H1 (cell line): ENCODE results near the gene TMEM163. TPM values are rescaled to one million over a fixed set of nuclear protein-coding genes. Genes with fewer than 3 reads are reported as not detected.

Experiments used
- CTCF ChIA-PET: fragments of 300-600 bp; sonication (Branson Sonifier 250); formaldehyde crosslinking; loops from one replicate; lab custom pipeline; 2021; ENCODE audit not compliant: partially characterized antibody; lab: Charles Lee
- POLR2A ChIA-PET: fragments of 300-600 bp; sonication (Branson Sonifier 250); formaldehyde crosslinking; loops from one replicate; lab custom pipeline; 2021; ENCODE audit warnings: inconsistent platforms; ENCODE audit not compliant: partially characterized antibody; lab: Charles Lee
- DNase-seq, 2 experiments: peaks; one replicate each; pipeline versions ENCODE4 v3.0.0 to v3.0.0-alpha.2; 2010 to 2022; ENCODE audit warnings: low spot score in 2 of 2, low read depth in 1 of 2, mixed read lengths in 1 of 2
- FAIRE-seq: peaks from 2 replicates; lab custom pipeline; 2011; peaks lifted over from hg19 to GRCh38; lab: Jason Lieb, UNC
- H2AFZ ChIP-seq: 2 replicates; pipeline ENCODE4 v1.8.1; 2012; ENCODE audit warnings: low read length, inconsistent platforms
- H2AK5ac ChIP-seq: 2 replicates; pipeline ENCODE4 v1.6.1; 2013; ENCODE audit warnings: low read depth, low read length
- H2BK120ac ChIP-seq: replicated peaks from 2 replicates; pipeline ENCODE3; 2013; ENCODE audit warnings: low read depth, low read length, inconsistent platforms
- H2BK12ac ChIP-seq: 2 replicates; pipeline ENCODE4 v1.6.1; 2013; ENCODE audit warnings: low read depth, low read length
- H2BK15ac ChIP-seq: 2 replicates; pipeline ENCODE4 v1.6.1; 2013; ENCODE audit warnings: low read length
- H2BK20ac ChIP-seq: 2 replicates; pipeline ENCODE4 v1.6.1; 2013; ENCODE audit warnings: low read length
- H2BK5ac ChIP-seq: 2 replicates; pipeline ENCODE4 v1.6.1; 2013; ENCODE audit warnings: low read depth, low read length
- H3K14ac ChIP-seq: 2 replicates; pipeline ENCODE4 v1.6.1; 2013; ENCODE audit warnings: inconsistent platforms; ENCODE audit not compliant: insufficient read length
- H3K18ac ChIP-seq: 2 replicates; pipeline ENCODE4 v1.6.1; 2013; ENCODE audit warnings: low read length; ENCODE audit errors: extremely low read depth
- H3K23ac ChIP-seq: 2 replicates; pipeline ENCODE4 v1.6.1; 2013; ENCODE audit warnings: inconsistent platforms; ENCODE audit not compliant: insufficient read length
- H3K23me2 ChIP-seq: 2 replicates; pipeline ENCODE4 v1.6.1; 2013; ENCODE audit warnings: low read depth, low read length
- H3K27ac ChIP-seq: 2 replicates; pipeline ENCODE4 v1.6.1; 2011; ENCODE audit warnings: low read depth, low read length, inconsistent platforms
- H3K27me3 ChIP-seq, 4 experiments: replicated peaks in 1 of 4; 1 replicate in 1 of 4; 2 replicates in 3 of 4; pipeline versions ENCODE4 v1.6.1 to v1.8.1; 2011 to 2013; ENCODE audit warnings: low read length in 3 of 4, mild to moderate bottlenecking in 3 of 4, inconsistent platforms in 2 of 4, mixed read lengths in 2 of 4, moderate library complexity in 1 of 4; ENCODE audit not compliant: control insufficient read depth in 3 of 4, insufficient read depth in 3 of 4; ENCODE audit errors: extremely low read depth in 1 of 4
- H3K36me3 ChIP-seq, 4 experiments: 2 replicates each; pipeline versions ENCODE4 v1.6.1 to v1.8.1; 2011 to 2013; ENCODE audit warnings: mild to moderate bottlenecking in 4 of 4, low read length in 3 of 4, moderate library complexity in 2 of 4, control low read depth in 1 of 4, inconsistent platforms in 1 of 4; ENCODE audit not compliant: insufficient read depth in 4 of 4, control insufficient read depth in 2 of 4
- H3K4ac ChIP-seq: replicated peaks from 2 replicates; pipeline ENCODE3; 2013; ENCODE audit warnings: low read length, low read depth, mixed read lengths, inconsistent platforms; ENCODE audit not compliant: insufficient read length
- H3K4me1 ChIP-seq, 4 experiments: replicated peaks in 1 of 4; 1 replicate in 1 of 4; 2 replicates in 3 of 4; pipeline versions ENCODE4 v1.6.1 to v1.8.1; 2011 to 2013; ENCODE audit warnings: low read length in 3 of 4, inconsistent platforms in 2 of 4, mixed read lengths in 1 of 4; ENCODE audit not compliant: insufficient read depth in 4 of 4, control insufficient read depth in 3 of 4
- H3K4me2 ChIP-seq, 2 experiments: 2 replicates each; pipeline versions ENCODE4 v1.6.1 to v1.8.1; 2011 to 2013; ENCODE audit warnings: low read depth in 2 of 2, low read length in 2 of 2, control low read depth in 1 of 2, inconsistent platforms in 1 of 2, mild to moderate bottlenecking in 1 of 2; ENCODE audit not compliant: insufficient read depth in 1 of 2
- H3K4me3 ChIP-seq, 4 experiments: fragments of 200-600, 300-600 bp in 1 of 4; sonication (generic), shearing (Covaris generic), sonication (Bioruptor Twin) in 1 of 4; 2 replicates each; pipeline versions ENCODE4 v1.5.1 to v1.8.1; 2011 to 2016; ENCODE audit warnings: low read length in 4 of 4, low read depth in 3 of 4, control low read depth in 2 of 4, inconsistent platforms in 2 of 4, mild to moderate bottlenecking in 2 of 4, mixed read lengths in 1 of 4, moderate library complexity in 1 of 4; ENCODE audit not compliant: insufficient read depth in 2 of 4; ENCODE audit errors: extremely low read depth in 1 of 4
- H3K56ac ChIP-seq: replicated peaks from 2 replicates; pipeline ENCODE3; 2013; ENCODE audit warnings: low read depth, mild to moderate bottlenecking, mixed read lengths, low read length, inconsistent platforms; ENCODE audit not compliant: insufficient read length
- H3K79me1 ChIP-seq: 2 replicates; pipeline ENCODE4 v1.6.1; 2013; ENCODE audit warnings: low read depth, low read length, control low read depth
- H3K79me2 ChIP-seq, 2 experiments: 2 replicates each; pipeline versions ENCODE4 v1.6.1 to v1.8.1; 2012 to 2013; ENCODE audit warnings: low read length in 2 of 2, mild to moderate bottlenecking in 2 of 2, inconsistent platforms in 1 of 2; ENCODE audit not compliant: insufficient read depth in 2 of 2, control insufficient read depth in 1 of 2
- H3K9ac ChIP-seq, 4 experiments: replicated peaks in 1 of 4; 1 replicate in 1 of 4; 2 replicates in 3 of 4; pipeline versions ENCODE4 v1.6.1 to v1.8.1; 2011 to 2013; ENCODE audit warnings: low read depth in 3 of 4, low read length in 3 of 4, control low read depth in 2 of 4, mild to moderate bottlenecking in 2 of 4, moderate library complexity in 2 of 4, inconsistent platforms in 1 of 4; ENCODE audit errors: extremely low read depth in 1 of 4
- H3K9me3 ChIP-seq, 2 experiments: 2 replicates each; pipeline versions ENCODE4 v1.6.1 to v1.8.1; 2012 to 2013; ENCODE audit warnings: mild to moderate bottlenecking in 2 of 2, moderate library complexity in 2 of 2, control low read depth in 1 of 2, inconsistent platforms in 1 of 2, low read depth in 1 of 2, low read length in 1 of 2, mixed read lengths in 1 of 2; ENCODE audit not compliant: insufficient read depth in 2 of 2
- H4K20me1 ChIP-seq, 2 experiments: replicated peaks in 1 of 2; 2 replicates each; pipeline versions ENCODE3 to v1.8.1; 2011 to 2013; ENCODE audit warnings: inconsistent platforms in 2 of 2, low read length in 2 of 2, mild to moderate bottlenecking in 1 of 2; ENCODE audit not compliant: insufficient read depth in 2 of 2, control insufficient read depth in 1 of 2
- H4K5ac ChIP-seq: 2 replicates; pipeline ENCODE4 v1.6.1; 2013; ENCODE audit warnings: low read length, low read depth, mixed read lengths, inconsistent platforms; ENCODE audit not compliant: insufficient read length
- H4K8ac ChIP-seq: 2 replicates; pipeline ENCODE4 v1.8.0; 2013; ENCODE audit warnings: mild to moderate bottlenecking, moderate library complexity, low read length, inconsistent platforms; ENCODE audit not compliant: insufficient read depth; ENCODE audit errors: extremely low read depth
- H4K91ac ChIP-seq: replicated peaks from 2 replicates; pipeline ENCODE3; 2013; ENCODE audit warnings: low read length, mixed read lengths, inconsistent platforms; ENCODE audit not compliant: insufficient read length
- ASH2L ChIP-seq: fragments of 200-600, 300-600 bp; sonication (generic); IDR thresholded peaks from one replicate; pipeline ENCODE4 v1.7.1; 2017; ENCODE audit warnings: low read length
- BRCA1 ChIP-seq: IDR thresholded peaks from 2 replicates; pipeline ENCODE4 v1.6.1; 2012; ENCODE audit warnings: low read depth, low read length, improper control_type of control experiment
- CBX5 ChIP-seq: fragments of 300-800, 300-1000 bp; sonication (generic); IDR thresholded peaks from 2 replicates; pipeline ENCODE4 v1.7.1; 2016; ENCODE audit warnings: antibody characterized with exemption, low read length, low read depth
- EGR1 ChIP-seq: IDR thresholded peaks from 2 replicates; pipeline ENCODE4 v1.6.1; 2011; ENCODE audit warnings: low read depth, low read length, borderline replicate concordance
- FOSL1 ChIP-seq: IDR thresholded peaks from 2 replicates; pipeline ENCODE4 v1.6.1; 2011; ENCODE audit warnings: mild to moderate bottlenecking, low read depth, low read length, moderate library complexity; ENCODE audit not compliant: insufficient read depth
- KDM4A ChIP-seq: IDR thresholded peaks from one replicate; pipeline ENCODE4 v1.7.1; 2012; ENCODE audit warnings: low read depth, mild to moderate bottlenecking, moderate library complexity, low read length, inconsistent platforms; ENCODE audit not compliant: severe bottlenecking
- KDM5A ChIP-seq: fragments of 200-600 bp; IDR thresholded peaks from 2 replicates; pipeline ENCODE4 v1.7.1; 2012; ENCODE audit warnings: mild to moderate bottlenecking, low read length, inconsistent platforms, mixed read lengths
- NANOG ChIP-seq: IDR thresholded peaks from 2 replicates; pipeline ENCODE4 v1.6.1; 2011; ENCODE audit warnings: low read length, low read depth, mild to moderate bottlenecking, inconsistent platforms; ENCODE audit not compliant: insufficient read depth, poor library complexity, severe bottlenecking
- POLR2AphosphoS5 ChIP-seq: IDR thresholded peaks from 2 replicates; pipeline ENCODE4 v1.6.1; 2011; ENCODE audit warnings: low read depth, low read length
- SAP30 ChIP-seq: fragments of 300-600 bp; sonication (generic); IDR thresholded peaks from 2 replicates; pipeline ENCODE4 v1.7.1; 2012; ENCODE audit warnings: low read length, moderate library complexity, mild to moderate bottlenecking, inconsistent platforms; ENCODE audit not compliant: insufficient read depth, insufficient replicate concordance
- SP1 ChIP-seq: IDR thresholded peaks from 2 replicates; pipeline ENCODE4 v1.6.1; 2011; ENCODE audit warnings: low read depth, low read length
- TAF1 ChIP-seq: IDR thresholded peaks from 2 replicates; pipeline ENCODE4 v1.6.1; 2011; ENCODE audit warnings: mild to moderate bottlenecking, low read depth, low read length
- WGBS, 2 experiments: shearing (Covaris generic) in 1 of 2; methylation state at CpG; one replicate each; pipeline versions ENCODE4 v1.1.6 to v1.1.7; 2013 to 2015; ENCODE audit warnings: low lambda C conversion rate in 2 of 2, mixed read lengths in 2 of 2, inconsistent platforms in 1 of 2, low coverage in 1 of 2, missing lambda C conversion rate in 1 of 2; ENCODE audit not compliant: insufficient replicate concordance in 2 of 2, insufficient coverage in 1 of 2, insufficient read length in 1 of 2; ENCODE audit errors: extremely low coverage in 1 of 2, missing lambda C conversion rate in 1 of 2; 5-methylcytosine and 5-hydroxymethylcytosine counted together
- polyA plus RNA-seq, 7 experiments: library from polyadenylated mRNA; depleted of rRNA in 3 of 7; stranded (reverse) in 5 of 7; unstranded in 2 of 7; fragments of >200 nt in 5 of 7; fragments of 200-250 nt in 2 of 7; gene quantifications; 1 replicate in 5 of 7; 2 replicates in 1 of 7; 4 replicates in 1 of 7; pipeline versions ENCODE4 v1.2.1 to v1.2.3, GENCODE V29; 2011 to 2013; ENCODE audit warnings: missing spikeins in 2 of 7, mixed read lengths in 2 of 7
- total RNA-seq: library from RNA; stranded (reverse); fragmentation: NEBNext Ultra II Directional; extraction: Animal tissue kit (Norgen Biotek cat#: 25700); gene quantifications from 2 replicates; pipeline ENCODE4 v1.2.1, GENCODE V29; 2021
- TF ChIP-seq, protein P1 (sequence below): IDR thresholded peaks from 2 replicates; pipeline ENCODE4 v1.6.1; 2011; ENCODE audit warnings: low read length, improper control_type of control experiment

TMEM163 gene
- total and polyA plus RNA-seq, 2 of the 8 experiments (the other 6 are each of a cell fraction or from before 2014, with no cell fraction given), result 2.8 to 3.2 TPM

DNA sequence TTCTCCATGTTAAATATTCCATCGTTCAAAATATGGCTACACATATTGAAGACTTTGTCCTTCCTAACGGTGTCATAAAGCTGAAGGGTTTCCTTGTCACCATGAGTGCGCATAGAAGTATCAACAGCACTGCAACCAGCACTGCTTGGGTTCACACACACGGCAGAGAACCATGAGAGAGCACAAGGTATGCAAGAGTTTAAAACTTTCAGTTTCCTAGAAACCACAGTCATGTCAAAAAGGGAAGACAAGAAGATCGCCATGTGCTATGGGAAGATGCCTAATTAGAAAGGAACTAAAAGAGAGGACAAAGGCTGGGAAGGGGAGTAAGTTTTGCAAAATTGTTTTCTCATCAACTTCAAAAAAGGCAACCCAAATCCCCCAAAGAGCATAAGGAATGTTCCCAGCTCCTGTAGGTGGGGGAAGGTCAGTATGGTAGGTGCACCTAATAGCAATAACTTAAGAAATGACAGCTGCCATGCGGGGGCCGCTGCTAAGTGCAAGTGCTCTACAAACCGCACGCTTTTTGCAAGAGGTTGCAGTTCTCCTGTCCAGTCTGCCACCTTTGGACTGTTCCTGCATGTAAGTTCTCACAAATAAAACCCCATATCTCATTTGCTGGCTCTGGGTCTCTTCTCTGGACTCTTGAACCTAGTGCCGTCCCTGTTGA, 136.8 kb downstream of the TMEM163 start:
- Histone ChIP-seq H3K18ac (no peak overlapping the region), H3K4me2 (no peak overlapping the region), H3K23me2 (no peaks in the 10 kb centered on the region), H2BK15ac (no peak overlapping the region), H3K27me3 (no peaks in the 10 kb centered on the region; a peak in 1 of 7 replicates), H3K27ac (no peak overlapping the region), H2AFZ (no peak overlapping the region), H3K36me3 (no peaks in the 10 kb centered on the region), H4K8ac (no peak overlapping the region), H2AK5ac (no peak overlapping the region), H4K91ac (no peak overlapping the region), H4K20me1 (no peaks in the 10 kb centered on the region), H3K4me1 (no peaks in the 10 kb centered on the region), H3K56ac (no peak overlapping the region), H4K5ac (no peak overlapping the region), H2BK5ac (no peak overlapping the region), H3K14ac (no peak overlapping the region), H3K23ac (no peak overlapping the region), H3K9me3 (no peaks in the 10 kb centered on the region), H3K79me1 (no peaks in the 10 kb centered on the region), H3K79me2 (no peaks in the 10 kb centered on the region), H2BK20ac (no peak overlapping the region), H2BK120ac (no peak overlapping the region), H3K9ac (no peak overlapping the region), H2BK12ac (no peak overlapping the region), H3K4ac (no peak overlapping the region), H3K4me3 (no peak overlapping the region)
- 92% methylated on average over 10 of the region's 10 CpGs; no CpG with 5 or more reads in 1 of the 2 experiments for WGBS, 2 experiments
- ChIA-PET CTCF (interaction anchor here (0.6 kb wide), 1 partner anchor 24 kb away, joined by 3 read pairs; no protein-coding TSS in a partner anchor), POLR2A (interaction anchor here (0.7 kb wide), 1 partner anchor 53 kb away, joined by 3 read pairs; no protein-coding TSS in a partner anchor)
- DNase-seq, result no peak
- no peak for FAIRE-seq
- TF ChIP-seq NANOG (no peak), ASH2L (no peak), KDM4A (no peak), CBX5 (no peak), KDM5A (no peak), BRCA1 (no peak), FOSL1 (no peak), TAF1 (no peak), SP1 (no peak), SAP30 (no peak), POLR2AphosphoS5 (no peak), EGR1 (no peak)
- TF ChIP-seq, protein P1, sequence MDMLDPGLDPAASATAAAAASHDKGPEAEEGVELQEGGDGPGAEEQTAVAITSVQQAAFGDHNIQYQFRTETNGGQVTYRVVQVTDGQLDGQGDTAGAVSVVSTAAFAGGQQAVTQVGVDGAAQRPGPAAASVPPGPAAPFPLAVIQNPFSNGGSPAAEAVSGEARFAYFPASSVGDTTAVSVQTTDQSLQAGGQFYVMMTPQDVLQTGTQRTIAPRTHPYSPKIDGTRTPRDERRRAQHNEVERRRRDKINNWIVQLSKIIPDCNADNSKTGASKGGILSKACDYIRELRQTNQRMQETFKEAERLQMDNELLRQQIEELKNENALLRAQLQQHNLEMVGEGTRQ, result no peak
